ENCODE data around the gene MRAS. TPM values are rescaled to one million over a fixed set of nuclear protein-coding genes. Genes with fewer than 3 reads are reported as not detected.
A peak's percentile ranks its signal among the peaks of the same experiment; 100 is the strongest.

The MRAS gene
- polyA plus RNA-seq, 3 donors = 6.2 to 13.2 (median 8.3) TPM

- H3K9ac ChIP-seq (ENCODE audit: insufficient read depth, low read length, poor library complexity, severe bottlenecking) = no peak overlapping the region
- Mint-ChIP-seq H3K9me3 (peaks cover 0 to 5% (median 0%) of the 10 kb centered on the region in 7 donors), H3K4me1 (peaks cover 28% of the 10 kb centered on the region), H3K27ac (peak overlapping the region in 1 of 7 donors; percentile 25), H3K4me3 (no peak overlapping the region), H3K27me3 (ENCODE audit: low read depth in 3 of 3) (peaks cover 0 to 5% (median 0%) of the 10 kb centered on the region in 3 donors), H3K36me3 (peaks cover 0 to 2% of the 10 kb centered on the region in 2 donors)
- H3K27me3 ChIP-seq (ENCODE audit: control insufficient read depth in 2 of 2, insufficient read depth in 2 of 2, low read length in 2 of 2) = no peaks in the 10 kb centered on the region
- no peaks in the 10 kb centered on the region for H3K79me2 ChIP-seq (ENCODE audit: insufficient read depth, low read length)
- intact Hi-C loops (cut with micrococcal nuclease) = no loop called here
- no peak for DNase-seq
- H3K9me3 ChIP-seq (replicated peaks in 1 of 2; ENCODE audit: control insufficient read depth in 1 of 2, insufficient read depth in 1 of 2, low read length in 2 of 2) = no peaks in the 10 kb centered on the region
- no peak overlapping the region for H2AFZ ChIP-seq (ENCODE audit: insufficient read depth, low read depth, low read length, poor library complexity, severe bottlenecking)
- H4K20me1 ChIP-seq (ENCODE audit: insufficient read depth, low read length) = no peaks in the 10 kb centered on the region
- H3K4me2 ChIP-seq (replicated peaks; ENCODE audit: extremely low read depth, low read length, poor library complexity, severe bottlenecking) = no peak overlapping the region
- no peak for TF ChIP-seq CTCF (IDR thresholded peaks at IDR 0.05)
- H3K4me3 ChIP-seq (replicated peaks in 1 of 3; ENCODE audit: low read depth in 2 of 3, low read length in 3 of 3) = no peak overlapping the region
- H3K36me3 ChIP-seq (replicated peaks in 1 of 2; ENCODE audit: control insufficient read depth in 1 of 2, insufficient read depth in 2 of 2, low read length in 2 of 2) = no peaks in the 10 kb centered on the region
- no peak overlapping the region for H3K27ac ChIP-seq (ENCODE audit: low read depth in 1 of 2, low read length in 2 of 2)
- WGBS (ENCODE audit: insufficient coverage) = 97% methylated on average over 4 of the region's 6 CpGs
- peaks cover 25 to 27% of the 10 kb centered on the region in 2 donors for H3K4me1 ChIP-seq (ENCODE audit: control insufficient read depth in 1 of 2, insufficient read depth in 2 of 2, low read length in 2 of 2)
These were observed 16.2 kb downstream of the MRAS start for GRCh38 chr3:138364356-138365252.

DNA sequence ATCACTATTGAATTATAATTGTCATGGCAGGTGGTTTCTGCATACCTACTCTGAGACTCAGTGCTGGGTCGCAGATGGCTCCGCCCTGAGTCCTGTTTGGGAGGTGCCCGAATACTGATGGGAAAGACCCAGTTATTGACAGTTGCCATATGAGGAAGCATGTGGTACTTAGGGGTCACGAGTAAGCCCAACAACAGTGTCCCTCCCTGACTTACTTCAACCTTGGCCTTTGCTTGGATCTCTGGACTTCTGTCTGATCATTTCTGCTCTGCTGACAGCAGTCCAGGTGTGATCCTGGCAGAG, 16.8 kb downstream of the MRAS start:
- no peak for DNase-seq
- H3K36me3 ChIP-seq (replicated peaks in 1 of 2; ENCODE audit: control insufficient read depth in 1 of 2, insufficient read depth in 2 of 2, low read length in 2 of 2) = no peaks in the 10 kb centered on the region
- no peaks in the 10 kb centered on the region for H3K27me3 ChIP-seq (ENCODE audit: control insufficient read depth in 2 of 2, insufficient read depth in 2 of 2, low read length in 2 of 2)
- no peaks in the 10 kb centered on the region for H4K20me1 ChIP-seq (ENCODE audit: insufficient read depth, low read length)
- intact Hi-C loops (cut with micrococcal nuclease) = no loop called here
- Mint-ChIP-seq H3K27me3 (ENCODE audit: low read depth in 3 of 3) (peaks cover 0 to 9% (median 0%) of the 10 kb centered on the region in 3 donors), H3K9me3 (peaks cover 0 to 5% (median 0%) of the 10 kb centered on the region in 7 donors), H3K36me3 (peaks cover 0 to 2% of the 10 kb centered on the region in 2 donors), H3K4me1 (peaks cover 33% of the 10 kb centered on the region), H3K27ac (no peak overlapping the region), H3K4me3 (no peak overlapping the region)
- TF ChIP-seq CTCF (IDR thresholded peaks at IDR 0.05) = no peak
- peaks cover 29 to 31% of the 10 kb centered on the region in 2 donors for H3K4me1 ChIP-seq (ENCODE audit: control insufficient read depth in 1 of 2, insufficient read depth in 2 of 2, low read length in 2 of 2)
- no peak overlapping the region for H2AFZ ChIP-seq (ENCODE audit: insufficient read depth, low read depth, low read length, poor library complexity, severe bottlenecking)
- no peak overlapping the region for H3K27ac ChIP-seq (ENCODE audit: low read depth in 1 of 2, low read length in 2 of 2)
- no peaks in the 10 kb centered on the region for H3K79me2 ChIP-seq (ENCODE audit: insufficient read depth, low read length)
- WGBS (ENCODE audit: insufficient coverage) = 93% methylated on average over 3 of the region's 4 CpGs
- no peak overlapping the region for H3K4me2 ChIP-seq (replicated peaks; ENCODE audit: extremely low read depth, low read length, poor library complexity, severe bottlenecking)
- no peak overlapping the region for H3K4me3 ChIP-seq (replicated peaks in 1 of 3; ENCODE audit: low read depth in 2 of 3, low read length in 3 of 3)
- no peaks in the 10 kb centered on the region for H3K9me3 ChIP-seq (replicated peaks in 1 of 2; ENCODE audit: control insufficient read depth in 1 of 2, insufficient read depth in 1 of 2, low read length in 2 of 2)
- no peak overlapping the region for H3K9ac ChIP-seq (ENCODE audit: insufficient read depth, low read length, poor library complexity, severe bottlenecking)

Data from CD14-positive monocyte (primary cell).